Tibial nerve (tissue), 4 donors: ENCODE measurements around the gene GPR132. TPM values are rescaled to one million over a fixed set of nuclear protein-coding genes. Genes with fewer than 3 reads are reported as not detected.

Experiments
- DNase-seq, 2 donors: peaks; one replicate each; pipeline ENCODE4 v3.0.0-alpha.2; 2019; ENCODE audit warnings: low spot score in 2 of 2
- H3K27ac ChIP-seq, 4 donors: fragments of 200-600 bp; sonication (generic) in 3 of 4; one replicate each; pipeline ENCODE4 v1.5.1; 2017 to 2019; ENCODE audit warnings: mild to moderate bottlenecking in 1 of 4
- H3K27me3 ChIP-seq, 2 donors: fragments of 200-600 bp; sonication (generic) in 1 of 2; one replicate each; pipeline versions ENCODE4 v1.5.1 to v1.6.0; 2017 to 2019
- H3K36me3 ChIP-seq, 3 donors: fragments of 200-600 bp; sonication (generic); one replicate each; pipeline ENCODE4 v1.5.1; 2018 to 2019
- H3K4me1 ChIP-seq, 4 donors: fragments of 200-600 bp; sonication (generic) in 3 of 4; one replicate each; pipeline ENCODE4 v1.5.1; 2017 to 2019
- H3K4me3 ChIP-seq, 4 donors: fragments of 200-600 bp; sonication (generic) in 3 of 4; one replicate each; pipeline ENCODE4 v1.5.1; 2017 to 2019; ENCODE audit warnings: mild to moderate bottlenecking in 1 of 4, moderate library complexity in 1 of 4
- H3K9me3 ChIP-seq, 4 donors: fragments of 200-600 bp; sonication (generic) in 3 of 4; one replicate each; pipeline ENCODE4 v1.5.1; 2017 to 2019
- EP300 ChIP-seq, 2 donors: sonication (generic); formaldehyde crosslinking; IDR thresholded peaks; one replicate each; pipeline ENCODE4 v1.6.1; 2017; ENCODE audit warnings: antibody characterized with exemption in 2 of 2, mild to moderate bottlenecking in 1 of 2
- POLR2A ChIP-seq, 2 donors: fragments of 450-650 bp; IDR thresholded peaks; one replicate each; pipeline ENCODE4 v1.6.1; 2017; ENCODE audit warnings: antibody characterized with exemption in 2 of 2, mild to moderate bottlenecking in 2 of 2, moderate library complexity in 2 of 2
- WGBS, 2 donors: methylation state at CpG; one replicate each; pipeline ENCODE4 v1.1.5; 2018; 5-methylcytosine and 5-hydroxymethylcytosine counted together
- total RNA-seq, 4 donors: library from RNA; depleted of rRNA; stranded (reverse); fragments of >200 nt; gene quantifications; one replicate each; pipeline ENCODE4 v1.1.0, GENCODE V29; 2016
- TF ChIP-seq, protein P1 (sequence below), 5 experiments: fragments of 200-600 bp in 3 of 5; fragments of 450-650 bp in 2 of 5; sonication (generic) in 3 of 5; IDR thresholded peaks; one replicate each; pipeline ENCODE4 v1.5.1; 2016 to 2019; ENCODE audit warnings: antibody characterized with exemption in 5 of 5, mild to moderate bottlenecking in 3 of 5, moderate library complexity in 2 of 5

Gene GPR132
- total RNA-seq, 4 donors from 2014 or later = 1.5 to 7.7 (median 5.4) TPM

GRCh38 chr14:105026802-105027563, 38.2 kb downstream of the GPR132 start:
- no peak overlapping the region for H3K4me3 ChIP-seq
- no peaks in the 10 kb centered on the region for H3K36me3 ChIP-seq
- peaks cover 0 to 8% (median under 1%) of the 10 kb centered on the region in 4 donors for H3K4me1 ChIP-seq
- 49% methylated on average over 1 of the region's 1 CpG for WGBS, 2 donors
- no peaks in the 10 kb centered on the region for H3K9me3 ChIP-seq
- H3K27me3 ChIP-seq = no peaks in the 10 kb centered on the region
- TF ChIP-seq, protein P1, sequence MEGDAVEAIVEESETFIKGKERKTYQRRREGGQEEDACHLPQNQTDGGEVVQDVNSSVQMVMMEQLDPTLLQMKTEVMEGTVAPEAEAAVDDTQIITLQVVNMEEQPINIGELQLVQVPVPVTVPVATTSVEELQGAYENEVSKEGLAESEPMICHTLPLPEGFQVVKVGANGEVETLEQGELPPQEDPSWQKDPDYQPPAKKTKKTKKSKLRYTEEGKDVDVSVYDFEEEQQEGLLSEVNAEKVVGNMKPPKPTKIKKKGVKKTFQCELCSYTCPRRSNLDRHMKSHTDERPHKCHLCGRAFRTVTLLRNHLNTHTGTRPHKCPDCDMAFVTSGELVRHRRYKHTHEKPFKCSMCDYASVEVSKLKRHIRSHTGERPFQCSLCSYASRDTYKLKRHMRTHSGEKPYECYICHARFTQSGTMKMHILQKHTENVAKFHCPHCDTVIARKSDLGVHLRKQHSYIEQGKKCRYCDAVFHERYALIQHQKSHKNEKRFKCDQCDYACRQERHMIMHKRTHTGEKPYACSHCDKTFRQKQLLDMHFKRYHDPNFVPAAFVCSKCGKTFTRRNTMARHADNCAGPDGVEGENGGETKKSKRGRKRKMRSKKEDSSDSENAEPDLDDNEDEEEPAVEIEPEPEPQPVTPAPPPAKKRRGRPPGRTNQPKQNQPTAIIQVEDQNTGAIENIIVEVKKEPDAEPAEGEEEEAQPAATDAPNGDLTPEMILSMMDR (IDR thresholded peaks at IDR 0.05) = no peak
- no peak for TF ChIP-seq EP300 (IDR thresholded peaks at IDR 0.05)
- no peak for TF ChIP-seq POLR2A (IDR thresholded peaks at IDR 0.05)
- no peak overlapping the region for H3K27ac ChIP-seq
- DNase-seq = no peak

GRCh38 chr14:105026033-105026785, 39.0 kb downstream of the GPR132 start:
- no peaks in the 10 kb centered on the region for H3K36me3 ChIP-seq
- H3K27ac ChIP-seq = no peak overlapping the region
- TF ChIP-seq, protein P1 (IDR thresholded peaks at IDR 0.05) = no peak
- no peak for TF ChIP-seq EP300 (IDR thresholded peaks at IDR 0.05)
- TF ChIP-seq POLR2A (IDR thresholded peaks at IDR 0.05) = no peak
- no peaks in the 10 kb centered on the region for H3K27me3 ChIP-seq
- no peak for DNase-seq
- H3K4me1 ChIP-seq = peaks cover 0 to 13% (median 2%) of the 10 kb centered on the region in 4 donors
- no peak overlapping the region for H3K4me3 ChIP-seq
- WGBS, 2 donors = 89 to 91% methylated on average over 16 of the region's 16 CpGs
- no peaks in the 10 kb centered on the region for H3K9me3 ChIP-seq

DNA sequence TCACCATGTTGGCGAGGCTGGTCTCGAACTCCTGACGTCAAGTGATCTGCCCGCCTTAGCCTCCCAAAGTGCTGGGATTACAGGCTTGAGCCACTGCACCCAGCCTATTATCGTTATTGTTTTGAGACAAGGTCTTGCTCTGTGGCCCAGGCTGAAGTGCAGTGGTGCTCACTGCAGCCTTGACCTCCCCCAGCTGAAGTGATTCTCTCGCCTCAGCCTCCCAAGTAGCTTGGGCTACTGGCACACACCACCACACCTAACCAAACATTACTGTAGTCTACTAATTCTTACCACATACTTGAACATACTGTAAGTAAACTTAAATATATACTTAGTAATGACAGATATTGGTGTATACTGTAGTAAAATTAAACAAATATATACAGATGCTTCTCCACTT, 39.8 kb downstream of the GPR132 start:
- H3K9me3 ChIP-seq = no peaks in the 10 kb centered on the region
- no peak for DNase-seq
- H3K36me3 ChIP-seq = no peaks in the 10 kb centered on the region
- TF ChIP-seq POLR2A (IDR thresholded peaks at IDR 0.05) (no peak), EP300 (IDR thresholded peaks at IDR 0.05) (no peak)
- TF ChIP-seq, protein P1 (IDR thresholded peaks at IDR 0.05) = no peak
- no peak overlapping the region for H3K27ac ChIP-seq
- peaks cover 0 to 15% (median 3%) of the 10 kb centered on the region in 4 donors for H3K4me1 ChIP-seq
- WGBS, 2 donors = 95 to 96% methylated on average over 6 of the region's 6 CpGs
- no peak overlapping the region for H3K4me3 ChIP-seq
- H3K27me3 ChIP-seq = no peaks in the 10 kb centered on the region

DNA sequence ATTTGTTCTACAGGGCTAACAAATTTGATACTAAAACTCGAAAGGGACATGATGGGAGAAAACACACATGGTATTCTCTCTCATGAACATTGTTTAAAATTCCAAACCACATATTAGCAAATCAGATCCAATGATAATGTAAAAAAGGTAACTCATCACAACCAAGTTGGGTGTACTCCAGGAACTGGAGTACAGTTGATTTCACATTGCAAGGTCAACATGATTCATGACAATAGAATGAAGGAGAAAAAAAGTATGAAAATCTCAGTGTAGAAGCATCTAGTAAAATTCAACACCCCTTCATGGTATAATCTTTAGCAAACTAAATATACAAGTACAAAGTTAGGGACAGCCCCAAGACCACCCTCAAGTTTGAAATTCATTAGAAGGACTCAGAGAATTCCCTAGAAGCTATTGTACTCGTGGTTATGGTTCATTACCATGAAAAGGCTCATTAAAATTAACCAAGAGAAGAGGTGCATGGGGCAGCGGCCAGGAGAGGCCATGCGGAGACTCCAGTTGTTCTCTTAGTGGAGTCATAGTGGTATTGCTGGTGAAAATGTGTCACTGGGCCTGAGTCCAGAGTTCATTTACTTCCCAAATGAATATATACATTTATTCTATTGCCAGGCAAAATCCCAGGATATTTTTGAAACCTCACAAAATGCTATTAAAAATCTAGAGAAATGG, 41.3 kb downstream of the GPR132 start:
- H3K4me1 ChIP-seq = peaks cover 0 to 30% (median 14%) of the 10 kb centered on the region in 4 donors
- H3K9me3 ChIP-seq = no peaks in the 10 kb centered on the region
- TF ChIP-seq, protein P1 (IDR thresholded peaks at IDR 0.05) = no peak
- TF ChIP-seq POLR2A (IDR thresholded peaks at IDR 0.05) (no peak), EP300 (IDR thresholded peaks at IDR 0.05) (no peak)
- 62 to 70% methylated on average over 4 of the region's 4 CpGs for WGBS, 2 donors
- no peak for DNase-seq
- no peaks in the 10 kb centered on the region for H3K36me3 ChIP-seq
- H3K27ac ChIP-seq = no peak overlapping the region
- H3K27me3 ChIP-seq = no peaks in the 10 kb centered on the region
- H3K4me3 ChIP-seq = no peak overlapping the region
